Body of pancreas (tissue), 4 donors: ENCODE results near the gene THSD4.

Source experiments
- CTCF ChIP-seq, 7 experiments: fragments of 450-650 bp in 4 of 7; fragments of 200-600 bp in 3 of 7; sonication (generic) in 3 of 7; IDR thresholded peaks; one replicate each; pipeline ENCODE4 v1.5.1; 2016 to 2019; ENCODE audit warnings: antibody characterized with exemption in 7 of 7
- POLR2A ChIP-seq, 3 donors: fragments of 450-650 bp; IDR thresholded peaks; one replicate each; pipeline ENCODE4 v1.6.1; 2016; ENCODE audit warnings: antibody characterized with exemption in 3 of 3, mild to moderate bottlenecking in 2 of 3

- no peak for TF ChIP-seq CTCF (IDR thresholded peaks at IDR 0.05)
- no peak for TF ChIP-seq POLR2A (IDR thresholded peaks at IDR 0.05)
Observed at GRCh38 chr15:71353171-71353570, 237.9 kb downstream of the THSD4 start.
